Measurements from ENCODE around the gene CHAT. TPM values are rescaled to one million over a fixed set of nuclear protein-coding genes. Genes with fewer than 3 reads are reported as not detected.
A peak's percentile ranks its signal among the peaks of the same experiment; 100 is the strongest.

Gene CHAT
- total RNA-seq, 1 donor from 2014 or later = 0.34 TPM

GRCh38 chr10:49617121-49618020 lies 3.5 kb downstream of the CHAT start:
- H3K4me3 Mint-ChIP-seq = no peak overlapping the region
- peaks cover 85% of the 10 kb centered on the region for H3K27me3 Mint-ChIP-seq
- peaks cover 2% of the 10 kb centered on the region for H3K36me3 Mint-ChIP-seq
- no peak for TF ChIP-seq CTCF (conservative IDR thresholded peaks at IDR 0.05)
- peaks cover 10% of the 10 kb centered on the region for H3K4me1 Mint-ChIP-seq (ENCODE audit: unreplicated experiment)
- DNase-seq (ENCODE audit: extremely low spot score, unreplicated experiment) = no peak
- H3K27ac Mint-ChIP-seq = no peak overlapping the region
- H3K9me3 Mint-ChIP-seq = no peaks in the 10 kb centered on the region

GRCh38 chr10:49618821-49619220 lies 5.0 kb downstream of the CHAT start:
- Mint-ChIP-seq H3K27me3 (peaks cover 80% of the 10 kb centered on the region), H3K36me3 (no peaks in the 10 kb centered on the region), H3K4me3 (no peak overlapping the region), H3K4me1 (ENCODE audit: unreplicated experiment) (peaks cover under 1% of the 10 kb centered on the region), H3K9me3 (no peaks in the 10 kb centered on the region), H3K27ac (no peak overlapping the region)
- DNase-seq (ENCODE audit: extremely low spot score, unreplicated experiment) = no peak
- no peak for TF ChIP-seq CTCF (conservative IDR thresholded peaks at IDR 0.05)

- TF ChIP-seq CTCF (conservative IDR thresholded peaks at IDR 0.05) = peak; percentile 32
- no peak for DNase-seq (ENCODE audit: extremely low spot score, unreplicated experiment)
- Mint-ChIP-seq H3K27ac (no peak overlapping the region), H3K4me1 (ENCODE audit: unreplicated experiment) (no peaks in the 10 kb centered on the region), H3K9me3 (no peaks in the 10 kb centered on the region), H3K27me3 (peaks cover 82% of the 10 kb centered on the region), H3K36me3 (no peaks in the 10 kb centered on the region), H3K4me3 (no peak overlapping the region)
Observed at GRCh38 chr10:49619613-49620012, 5.8 kb downstream of the CHAT start.

- H3K36me3 Mint-ChIP-seq = no peaks in the 10 kb centered on the region
- peaks cover 80% of the 10 kb centered on the region for H3K27me3 Mint-ChIP-seq
- TF ChIP-seq CTCF (conservative IDR thresholded peaks at IDR 0.05) = no peak
- H3K9me3 Mint-ChIP-seq = no peaks in the 10 kb centered on the region
- no peak overlapping the region for H3K27ac Mint-ChIP-seq
- H3K4me3 Mint-ChIP-seq = no peak overlapping the region
- H3K4me1 Mint-ChIP-seq (ENCODE audit: unreplicated experiment) = no peaks in the 10 kb centered on the region
- no peak for DNase-seq (ENCODE audit: extremely low spot score, unreplicated experiment)
Observed at GRCh38 chr10:49620286-49620810, 6.5 kb downstream of the CHAT start.

- peaks cover 79% of the 10 kb centered on the region for H3K27me3 Mint-ChIP-seq
Observed at GRCh38 chr10:49620841-49621378, 7.1 kb downstream of the CHAT start.

More at GRCh38 chr10:49620841-49621378, 7.1 kb downstream of the CHAT start:
- Mint-ChIP-seq H3K27ac (no peak overlapping the region), H3K36me3 (no peaks in the 10 kb centered on the region), H3K4me1 (ENCODE audit: unreplicated experiment) (no peaks in the 10 kb centered on the region), H3K9me3 (no peaks in the 10 kb centered on the region), H3K4me3 (no peak overlapping the region)
- no peak for DNase-seq (ENCODE audit: extremely low spot score, unreplicated experiment)
- TF ChIP-seq CTCF (conservative IDR thresholded peaks at IDR 0.05) = no peak
